HepG2 (cell line): Measurements from ENCODE around the gene KLHDC8B. TPM values are rescaled to one million over a fixed set of nuclear protein-coding genes. Genes with fewer than 3 reads are reported as not detected.

Source experiments
- AKNA ChIP-seq: sonication (generic); formaldehyde crosslinking; IDR thresholded peaks from 2 replicates; pipeline ENCODE4 v1.4.0; 2020; ENCODE audit warnings: missing genetic modification reagents, borderline replicate concordance
- ATF7 ChIP-seq, 2 experiments: fragments of 450-650 bp in 1 of 2; sonication (generic) in 1 of 2; formaldehyde crosslinking in 1 of 2; IDR thresholded peaks; 2 replicates each; pipeline versions ENCODE4 v1.4.0 to v1.6.1; 2016 to 2020; ENCODE audit warnings: antibody characterized with exemption in 1 of 2, mild to moderate bottlenecking in 1 of 2, missing genetic modification reagents in 1 of 2
- BHLHE40 ChIP-seq: IDR thresholded peaks from 2 replicates; pipeline ENCODE4 v1.6.1; 2011; ENCODE audit warnings: low read length, improper control_type of control experiment
- DNMT3B ChIP-seq: conservative IDR thresholded peaks from 2 replicates; pipeline ENCODE4 v1.6.1; 2016; ENCODE audit warnings: missing biosample characterization, control low read depth
- EEA1 ChIP-seq: sonication (generic); formaldehyde crosslinking; IDR thresholded peaks from 2 replicates; pipeline ENCODE4 v1.5.1; 2020; ENCODE audit warnings: mild to moderate bottlenecking, missing genetic modification reagents, borderline replicate concordance
- FOXM1 ChIP-seq: sonication (generic); formaldehyde crosslinking; IDR thresholded peaks from 2 replicates; pipeline ENCODE4 v1.5.0; 2020; ENCODE audit warnings: missing genetic modification reagents
- HNRNPUL1 ChIP-seq: fragments of 200-400 bp; formaldehyde crosslinking; IDR thresholded peaks from 2 replicates; pipeline ENCODE4 v1.6.1; 2017; ENCODE audit warnings: low read depth, mild to moderate bottlenecking, low read length, moderate library complexity
- KLF15 ChIP-seq: sonication (generic); formaldehyde crosslinking; IDR thresholded peaks from 2 replicates; pipeline ENCODE4 v1.8.1; 2023; ENCODE audit warnings: borderline replicate concordance, mild to moderate bottlenecking, inconsistent platforms, missing genetic modification reagents, mixed read lengths
- MAF1 ChIP-seq: sonication (generic); formaldehyde crosslinking; IDR thresholded peaks from 2 replicates; pipeline ENCODE4 v1.5.0; 2020; ENCODE audit warnings: missing genetic modification reagents, borderline replicate concordance
- MAFG ChIP-seq: sonication (generic); formaldehyde crosslinking; IDR thresholded peaks from 2 replicates; pipeline ENCODE4 v1.5.1; 2020; ENCODE audit warnings: mild to moderate bottlenecking, missing genetic modification reagents
- MAX ChIP-seq: IDR thresholded peaks from 2 replicates; pipeline ENCODE4 v1.6.1; 2012; ENCODE audit warnings: inconsistent platforms
- MED8 ChIP-seq: sonication (generic); formaldehyde crosslinking; IDR thresholded peaks from 2 replicates; pipeline ENCODE4 v1.8.1; 2023; ENCODE audit warnings: mild to moderate bottlenecking, missing genetic modification reagents; ENCODE audit not compliant: insufficient replicate concordance
- MEF2D ChIP-seq: sonication (generic); formaldehyde crosslinking; IDR thresholded peaks from 2 replicates; pipeline ENCODE4 v1.5.1; 2020; ENCODE audit warnings: mild to moderate bottlenecking, missing genetic modification reagents
- NFKBIZ ChIP-seq: IDR thresholded peaks from 2 replicates; pipeline ENCODE4 v1.6.1; 2018; ENCODE audit warnings: missing genetic modification reagents, missing compliant biosample characterization
- NR0B2 ChIP-seq: sonication (generic); formaldehyde crosslinking; IDR thresholded peaks from 2 replicates; pipeline ENCODE4 v1.4.0; 2020; ENCODE audit warnings: mild to moderate bottlenecking, missing genetic modification reagents
- PRPF4 ChIP-seq: fragments of 200-400 bp; formaldehyde crosslinking; IDR thresholded peaks from 2 replicates; pipeline ENCODE4 v1.6.1; 2016; ENCODE audit warnings: low read length, low read depth; ENCODE audit not compliant: poor library complexity, severe bottlenecking
- SP5 ChIP-seq: IDR thresholded peaks from 2 replicates; pipeline ENCODE4 v1.6.1; 2016; ENCODE audit warnings: low read depth, borderline replicate concordance
- WIZ ChIP-seq: sonication (generic); formaldehyde crosslinking; IDR thresholded peaks from 2 replicates; pipeline ENCODE4 v1.5.1; 2020; ENCODE audit warnings: mild to moderate bottlenecking, missing genetic modification reagents
- YEATS4 ChIP-seq: sonication (generic); formaldehyde crosslinking; IDR thresholded peaks from 2 replicates; pipeline ENCODE4 v1.4.0; 2020; ENCODE audit warnings: missing genetic modification reagents, borderline replicate concordance
- ZFP62 ChIP-seq: sonication (generic); formaldehyde crosslinking; IDR thresholded peaks from 2 replicates; pipeline ENCODE4 v1.4.0; 2020; ENCODE audit warnings: missing genetic modification reagents
- ZNF251 ChIP-seq: sonication (generic); formaldehyde crosslinking; IDR thresholded peaks from 2 replicates; pipeline ENCODE4 v1.9.0; 2021; ENCODE audit warnings: mild to moderate bottlenecking, missing genetic modification reagents
- ZNF33B ChIP-seq: sonication (generic); formaldehyde crosslinking; IDR thresholded peaks from 2 replicates; pipeline ENCODE4 v1.5.1; 2020; ENCODE audit warnings: mild to moderate bottlenecking, missing genetic modification reagents
- ZNF567 ChIP-seq: sonication (generic); formaldehyde crosslinking; IDR thresholded peaks from 2 replicates; pipeline ENCODE4 v1.8.1; 2023; ENCODE audit warnings: mild to moderate bottlenecking, missing genetic modification reagents, borderline replicate concordance
- ZNF572 ChIP-seq: sonication (generic); formaldehyde crosslinking; IDR thresholded peaks from 2 replicates; pipeline ENCODE4 v1.5.1; 2020; ENCODE audit warnings: mild to moderate bottlenecking, missing genetic modification reagents
- ZNF703 ChIP-seq: sonication (generic); formaldehyde crosslinking; IDR thresholded peaks from 2 replicates; pipeline ENCODE4 v1.5.1; 2020; ENCODE audit warnings: missing genetic modification reagents, mild to moderate bottlenecking, moderate library complexity, borderline replicate concordance
- polyA plus RNA-seq, 8 experiments: library from polyadenylated mRNA; depleted of rRNA in 3 of 8; stranded (reverse) in 7 of 8; unstranded in 1 of 8; fragments of >200 nt; fragmentation: Illumina TruSeq in 4 of 8; extraction: Trizol in 4 of 8; gene quantifications; 2 replicates each; pipeline versions ENCODE4 v1.2.1 to v1.2.3, GENCODE V29; 2011 to 2016; ENCODE audit warnings: low read depth in 4 of 8, missing spikeins in 1 of 8, mixed read lengths in 1 of 8; ENCODE audit not compliant: insufficient read depth in 1 of 8
- total RNA-seq, 5 experiments: library from RNA; depleted of rRNA; stranded (reverse); fragments of >200 nt; fragmentation: Illumina TruSeq; extraction: Trizol; gene quantifications; 2 replicates each; pipeline ENCODE4 v1.2.3, GENCODE V29; 2016; ENCODE audit warnings: low read depth in 1 of 5

Gene KLHDC8B
- total and polyA plus RNA-seq, 2 of the 13 experiments (the other 11 are each of a cell fraction or from before 2014, with no cell fraction given): 17.2 to 17.8 TPM

GRCh38 chr3:49165771-49166751 lies 5.3 kb upstream of the KLHDC8B start, which contains the start of gene CCDC71 (continued):
- no peak for TF ChIP-seq MEF2D (CRISPR knock-in tag)
- TF ChIP-seq HNRNPUL1: no peak
- TF ChIP-seq ATF7 (IDR thresholded peaks at IDR 0.05): no peak
- no peak for TF ChIP-seq ATF7 (CRISPR knock-in tag; IDR thresholded peaks at IDR 0.05)
- no peak for TF ChIP-seq ZNF33B (CRISPR knock-in tag)
- no peak for TF ChIP-seq ZFP62
- no peak for TF ChIP-seq EEA1 (CRISPR knock-in tag)
- TF ChIP-seq FOXM1 (CRISPR knock-in tag): no peak
- no peak for TF ChIP-seq AKNA
- TF ChIP-seq SP5 (CRISPR knock-in tag): peak; percentile 88
- TF ChIP-seq MAFG (CRISPR knock-in tag): no peak
- no peak for TF ChIP-seq ZNF251
- no peak for TF ChIP-seq PRPF4
- TF ChIP-seq ZNF567: no peak
- TF ChIP-seq MED8 (CRISPR knock-in tag): no peak
- peak; percentile 53; the same call in 1 of the 2 replicates for TF ChIP-seq YEATS4 (CRISPR knock-in tag)
- TF ChIP-seq BHLHE40: no peak
- TF ChIP-seq ZNF703 (CRISPR knock-in tag): no peak
- no peak; the same call in 1 of the 2 replicates for TF ChIP-seq MAX
- no peak for TF ChIP-seq MAF1 (CRISPR knock-in tag)
- TF ChIP-seq DNMT3B (CRISPR knock-in tag): no peak
- TF ChIP-seq KLF15 (CRISPR knock-in tag): no peak
- TF ChIP-seq NFKBIZ: no peak
- no peak for TF ChIP-seq NR0B2 (CRISPR knock-in tag)
- no peak for TF ChIP-seq ZNF572 (CRISPR knock-in tag)
- no peak for TF ChIP-seq WIZ (CRISPR knock-in tag)
